ENCODE results near the gene HCFC2.
A peak's percentile ranks its signal among the peaks of the same experiment; 100 is the strongest.
"Not testable (repeated sequence)": the region's sequence is repeated elsewhere in the genome, so short reads cannot be mapped to it uniquely, and the experiment has no call there.

HCFC2 gene

GRCh38 chr12:104064031-104064841, at the start of gene HCFC2:
HCFC2 (plus strand) TSS chr12:104064531; CDS start chr12:104064561, 30 bp downstream.
- DNase-seq (ENCODE audit: low read depth): peak; percentile 79

DNA sequence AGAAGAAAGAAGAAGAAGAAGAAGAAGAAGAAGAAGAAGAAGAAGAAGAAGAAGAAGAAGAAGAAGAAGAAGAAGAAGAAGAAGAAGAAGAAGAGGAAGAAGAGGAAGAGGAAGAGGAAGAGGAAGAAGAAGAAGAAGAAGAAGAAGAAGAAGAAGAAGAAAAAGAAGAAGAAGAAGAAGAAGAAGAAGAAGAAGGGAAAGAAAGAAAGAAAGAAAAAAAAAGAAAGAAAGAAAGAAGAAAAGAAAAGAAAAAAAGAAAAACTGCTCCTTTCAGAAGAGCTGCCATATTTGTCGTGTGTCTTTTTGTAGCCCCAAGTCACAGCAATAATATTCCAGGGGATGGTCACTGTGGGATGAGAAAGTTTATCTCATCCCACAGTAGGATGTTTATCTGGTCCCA, 42.5 kb upstream of the HCFC2 start:
- not testable (repeated sequence) for DNase-seq (ENCODE audit: low read depth)

- no peak for DNase-seq (ENCODE audit: low read depth)
Measured at GRCh38 chr12:104022786-104023185, 41.5 kb upstream of the HCFC2 start.

DNA sequence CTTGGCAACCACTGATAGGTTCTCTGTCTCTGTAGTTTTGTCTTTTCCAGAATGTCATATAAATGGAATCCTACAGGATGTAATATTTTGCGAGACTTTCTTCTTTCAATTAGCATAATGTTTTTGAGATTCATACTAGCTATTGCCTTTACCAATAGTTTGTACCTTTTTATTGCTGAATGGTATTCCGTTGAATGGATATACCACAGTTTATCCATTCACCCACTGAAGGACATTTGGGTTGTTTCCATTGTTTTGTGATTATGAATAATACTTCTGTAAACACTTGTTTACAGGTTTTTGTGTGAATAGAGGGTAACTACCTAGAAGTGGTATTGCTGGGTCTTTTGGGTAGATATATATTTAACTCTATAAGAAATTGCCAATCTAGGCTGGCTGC, 40.6 kb upstream of the HCFC2 start:
- no peak for DNase-seq (ENCODE audit: low read depth)

GRCh38 chr12:104024348-104024747, 40.0 kb upstream of the HCFC2 start:
- no peak for DNase-seq (ENCODE audit: low read depth)

DNA sequence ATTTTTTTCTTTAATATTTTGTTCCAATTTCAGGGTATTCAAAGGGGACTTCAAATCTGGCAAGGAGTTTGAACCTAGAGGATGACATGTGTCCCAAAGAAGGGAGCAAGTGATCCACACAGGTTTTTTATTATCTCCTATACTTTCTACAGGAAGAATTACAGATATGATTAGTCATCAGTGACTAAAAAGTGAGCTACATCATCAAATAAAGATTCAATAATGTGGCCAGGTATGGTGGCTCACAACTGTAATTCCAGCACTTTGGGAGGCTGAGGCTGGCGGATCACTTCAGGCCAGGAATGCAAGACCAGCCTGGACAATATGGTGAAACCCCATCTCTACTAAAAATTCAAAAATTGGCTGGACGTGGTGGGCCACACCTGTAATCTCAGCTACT, 38.6 kb upstream of the HCFC2 start:
- DNase-seq (ENCODE audit: low read depth): no peak

- no peak for DNase-seq (ENCODE audit: low read depth)
Measured at GRCh38 chr12:104026841-104027599, 37.3 kb upstream of the HCFC2 start.

GRCh38 chr12:104030596-104030995, 33.7 kb upstream of the HCFC2 start:
- DNase-seq (ENCODE audit: low read depth): not testable (repeated sequence)

DNA sequence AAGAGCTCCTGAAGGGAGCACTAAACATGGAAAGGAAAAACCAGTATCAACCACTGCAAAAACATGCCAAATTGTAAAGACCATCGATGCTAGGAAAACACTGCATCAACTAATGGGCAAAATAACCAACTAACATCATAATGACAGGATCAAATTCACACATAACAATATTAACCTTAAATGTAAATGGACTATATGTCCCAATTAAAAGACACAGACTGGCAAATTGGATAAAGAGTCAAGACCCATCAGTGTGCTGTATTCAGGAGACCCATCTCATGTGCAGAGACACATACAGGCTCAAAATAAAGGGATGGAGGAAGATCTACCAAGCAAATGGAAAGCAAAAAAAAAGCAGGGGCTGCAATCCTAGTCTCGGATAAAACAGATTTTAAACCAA, 28.2 kb upstream of the HCFC2 start:
- DNase-seq (ENCODE audit: low read depth): not testable (repeated sequence)

DNA sequence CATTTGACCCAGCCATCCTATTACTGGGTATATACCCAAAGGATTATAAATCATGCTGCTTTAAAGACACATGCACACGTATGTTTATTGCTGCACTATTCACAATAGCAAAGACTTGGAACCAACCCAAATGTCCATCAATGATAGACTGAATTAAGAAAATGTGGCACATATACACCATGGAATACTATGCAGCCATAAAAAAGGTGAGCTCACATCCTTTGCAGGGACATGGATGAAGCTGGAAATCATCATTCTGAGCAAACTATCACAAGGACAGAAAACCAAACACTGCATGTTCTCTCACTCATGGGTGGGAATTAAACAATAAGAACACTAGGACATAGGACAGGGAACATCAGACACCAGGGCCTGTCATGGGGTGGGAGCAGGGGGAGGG, 24.6 kb upstream of the HCFC2 start:
- not testable (repeated sequence) for DNase-seq (ENCODE audit: low read depth)

- DNase-seq (ENCODE audit: low read depth): no peak
Measured at GRCh38 chr12:104042580-104042979, 21.8 kb upstream of the HCFC2 start.

- no peak for DNase-seq (ENCODE audit: low read depth)
Measured at GRCh38 chr12:104044158-104044557, 20.2 kb upstream of the HCFC2 start.

GRCh38 chr12:104046306-104046705, 18.0 kb upstream of the HCFC2 start:
- DNase-seq (ENCODE audit: low read depth): no peak

DNA sequence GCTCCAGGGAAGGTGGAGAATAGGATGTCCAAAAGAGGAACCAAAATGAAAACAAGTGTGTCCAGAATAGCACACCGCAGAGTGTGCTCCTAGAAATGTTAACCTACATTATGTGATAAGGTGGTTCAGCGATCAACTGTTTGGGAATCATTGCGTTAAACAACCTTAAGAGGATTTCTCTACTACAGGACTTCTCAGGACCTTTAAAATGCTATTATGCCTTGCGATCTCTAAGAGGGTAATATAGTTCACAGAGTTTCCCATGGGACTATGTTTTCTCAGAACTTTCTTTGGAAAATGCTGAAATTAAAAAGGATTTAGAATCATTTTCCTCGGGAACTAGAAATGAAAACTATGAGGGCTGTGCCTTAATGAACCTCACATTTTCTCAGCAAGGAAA, 16.2 kb upstream of the HCFC2 start:
- no peak for DNase-seq (ENCODE audit: low read depth)

GRCh38 chr12:104048811-104049210, 15.5 kb upstream of the HCFC2 start:
- no peak for DNase-seq (ENCODE audit: low read depth)

DNA sequence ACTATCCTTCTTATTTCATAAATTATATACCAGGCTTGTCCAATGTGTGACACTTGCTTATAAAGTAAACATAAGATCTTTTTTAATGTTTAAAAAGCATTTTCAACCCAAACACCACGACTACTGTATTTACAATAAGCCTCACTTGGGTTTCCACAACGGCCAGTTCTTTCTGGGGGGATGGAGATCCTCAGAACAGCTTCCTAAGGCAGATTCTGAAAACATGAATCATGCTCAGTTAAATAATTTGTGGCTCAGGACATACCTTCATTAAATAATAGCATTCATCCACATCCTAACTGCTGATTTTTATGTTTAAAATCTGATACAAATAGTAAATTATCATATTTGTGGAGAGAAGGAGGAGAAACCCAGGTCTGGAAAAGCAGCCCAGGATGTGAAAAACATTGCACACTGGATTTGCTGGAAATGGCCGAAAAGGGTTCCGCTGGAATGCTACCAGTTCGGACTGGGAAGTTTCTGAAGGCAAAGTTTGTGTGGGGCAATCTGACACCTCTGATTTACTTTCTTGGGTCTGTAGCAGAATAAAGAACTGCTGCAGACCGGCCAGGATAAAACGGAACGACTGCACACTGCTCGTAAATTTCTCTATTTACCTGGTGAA, 14.9 kb upstream of the HCFC2 start:
- DNase-seq (ENCODE audit: low read depth): no peak

DNA sequence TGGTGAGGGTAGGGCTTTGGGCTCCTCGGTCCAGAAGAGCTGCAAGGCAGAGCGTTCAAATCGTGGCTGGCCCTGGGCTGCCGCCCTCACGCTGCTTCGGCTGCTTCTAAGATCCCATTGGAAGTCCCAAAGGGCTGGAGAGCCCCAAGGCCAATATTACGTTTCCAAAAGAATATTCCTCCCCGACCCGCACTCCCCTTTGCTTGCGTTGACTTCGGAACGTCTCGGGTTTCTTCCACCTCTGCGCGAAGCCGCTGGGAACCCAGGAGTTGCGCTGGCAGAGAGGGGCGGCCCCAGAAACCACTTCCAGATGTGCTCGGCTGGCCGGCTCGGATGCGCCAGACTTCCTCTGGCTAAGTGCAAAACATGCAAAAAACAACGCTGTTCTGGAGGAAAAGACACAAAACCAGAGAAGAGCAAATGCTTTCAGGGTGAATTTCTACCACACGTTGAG, 14.4 kb upstream of the HCFC2 start, which contains the start of gene GLT8D2:
Gene GLT8D2, minus strand, starts transcription at position 285 of the 454 bp plus-strand sequence. CDS start 30,539 bp downstream, outside the sequence.
- DNase-seq (ENCODE audit: low read depth): peak; percentile 64

GRCh38 chr12:104050436-104050835, 13.9 kb upstream of the HCFC2 start:
- no peak for DNase-seq (ENCODE audit: low read depth)

DNA sequence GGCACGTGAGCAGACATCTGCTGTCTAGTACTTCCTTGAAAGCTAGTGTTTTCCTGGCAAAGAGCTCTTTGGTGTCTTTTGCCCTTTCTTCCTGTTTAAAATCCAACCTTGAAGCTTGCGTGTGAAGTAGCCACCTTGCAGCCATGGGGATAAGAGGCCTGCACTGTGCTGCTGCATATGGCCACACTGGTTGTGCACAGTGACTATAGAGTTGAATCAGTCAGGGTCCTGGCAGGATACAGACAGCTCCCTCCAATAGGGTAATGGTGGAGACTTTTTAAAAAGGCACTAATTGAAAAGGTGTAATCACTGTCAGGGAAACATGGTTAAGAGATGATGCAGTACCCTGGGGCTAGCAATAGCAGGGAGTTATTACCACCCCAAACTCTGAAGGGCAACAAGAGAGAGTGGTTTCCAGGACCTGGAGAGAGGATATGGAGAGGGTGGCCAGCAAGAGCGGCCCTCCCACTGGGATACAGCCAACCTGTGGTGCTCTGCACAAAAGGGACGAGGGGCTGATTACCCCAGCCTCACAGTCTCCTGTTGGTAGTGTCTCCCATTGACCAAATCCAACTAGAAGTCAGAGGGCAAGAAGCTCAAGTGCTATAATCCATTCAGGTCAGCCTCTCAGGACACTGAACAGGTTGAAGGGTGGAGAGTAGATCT, 9.5 kb upstream of the HCFC2 start:
- no peak for DNase-seq (ENCODE audit: low read depth)

DNA sequence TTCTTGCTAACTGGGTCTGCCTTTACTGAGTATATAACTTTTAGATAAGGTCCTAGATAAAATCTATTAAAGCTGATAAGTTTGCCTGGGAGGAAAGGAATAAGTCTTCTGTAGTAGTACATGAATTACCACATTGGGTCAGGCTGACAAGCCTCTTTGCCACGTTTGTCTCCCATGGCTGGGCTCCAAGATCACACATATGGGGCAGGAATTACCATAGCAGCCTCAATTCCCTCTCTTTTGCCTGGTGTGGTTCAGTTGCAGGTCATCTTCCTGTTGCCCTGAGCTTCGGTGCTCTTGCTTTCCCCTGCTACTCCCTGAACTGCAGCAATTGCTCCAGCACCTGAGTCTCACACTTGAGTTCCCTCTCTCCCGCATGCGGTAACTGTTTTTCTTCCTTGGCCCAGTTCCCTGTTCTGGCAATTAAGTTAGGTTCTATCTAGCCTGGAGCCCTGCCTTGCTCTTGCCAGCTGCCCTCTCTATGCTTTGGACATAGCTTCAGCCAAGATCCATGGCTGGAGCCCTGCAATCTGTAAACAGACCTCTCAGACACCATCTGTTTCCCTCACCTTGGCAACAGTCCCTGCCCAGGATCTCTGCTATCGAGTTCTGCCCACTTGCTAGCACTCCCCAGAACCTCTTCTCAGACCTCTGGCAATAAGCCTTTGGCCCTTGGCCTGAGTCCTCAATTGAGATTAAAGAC, 8.5 kb upstream of the HCFC2 start:
- no peak for DNase-seq (ENCODE audit: low read depth)

DNA sequence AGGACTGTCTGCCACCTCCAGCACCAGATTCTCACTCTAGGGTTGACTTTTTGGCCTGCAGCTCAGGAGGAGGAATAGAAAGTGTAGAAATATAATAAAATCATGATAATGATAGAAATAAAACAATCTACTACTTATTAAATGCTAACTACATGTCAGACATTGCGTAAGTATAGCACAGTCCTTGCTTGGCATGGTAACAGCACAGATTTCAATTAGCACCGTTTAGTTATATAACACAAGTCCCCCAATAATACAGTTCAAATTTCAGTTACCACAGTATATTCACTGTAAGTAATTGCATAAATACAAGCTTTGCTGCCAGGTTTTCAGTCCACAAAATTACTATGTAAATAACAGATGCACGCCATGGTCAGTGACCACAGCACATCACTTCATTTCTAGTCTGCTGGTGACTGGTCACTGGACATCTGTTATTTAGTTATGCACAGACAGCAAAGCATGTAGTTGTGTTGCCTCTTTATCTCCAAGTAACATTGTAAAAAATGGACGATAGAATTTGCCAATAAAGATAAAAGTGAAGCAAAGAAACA, 7.8 kb upstream of the HCFC2 start:
- DNase-seq (ENCODE audit: low read depth): no peak

All from stromal cell of bone marrow (primary cell).